Aorta (tissue), 5 donors: ENCODE results near the gene ACHE. TPM values are rescaled to one million over a fixed set of nuclear protein-coding genes. Genes with fewer than 3 reads are reported as not detected.
"Not testable (repeated sequence)": the region's sequence is repeated elsewhere in the genome, so short reads cannot be mapped to it uniquely, and the experiment has no call there.

Source experiments
- ATAC-seq: fragments of 200-7000 bp; cut with Tn5 transposase; one replicate; pipeline ENCODE4 v1.9.1; 2022; ENCODE audit warnings: moderate library complexity; ENCODE audit not compliant: low FRiP score
- DNase-seq, 2 donors: peaks; one replicate each; pipeline ENCODE4 v3.0.0-alpha.2; 2020
- H3K27ac ChIP-seq, 2 donors: one replicate each; pipeline ENCODE4 v1.5.1; 2013; ENCODE audit warnings: low read length in 2 of 2, mild to moderate bottlenecking in 2 of 2, moderate library complexity in 2 of 2, control low read depth in 1 of 2, inconsistent platforms in 1 of 2, low read depth in 1 of 2
- H3K27me3 ChIP-seq, 2 donors: one replicate each; pipeline ENCODE4 v1.6.1; 2013; ENCODE audit warnings: control low read depth in 1 of 2, low read length in 1 of 2, mild to moderate bottlenecking in 1 of 2, moderate library complexity in 1 of 2; ENCODE audit not compliant: insufficient read depth in 2 of 2, control insufficient read depth in 1 of 2
- H3K36me3 ChIP-seq, 2 donors: one replicate each; pipeline ENCODE4 v1.6.1; 2013; ENCODE audit warnings: control low read depth in 1 of 2, low read length in 1 of 2, mild to moderate bottlenecking in 1 of 2; ENCODE audit not compliant: insufficient read depth in 2 of 2, control insufficient read depth in 1 of 2
- H3K4me1 ChIP-seq, 2 donors: one replicate each; pipeline ENCODE4 v1.6.1; 2013; ENCODE audit warnings: low read length in 2 of 2, control low read depth in 1 of 2, mild to moderate bottlenecking in 1 of 2, moderate library complexity in 1 of 2; ENCODE audit not compliant: insufficient read depth in 2 of 2, control insufficient read depth in 1 of 2
- H3K4me3 ChIP-seq, 2 donors: one replicate each; pipeline ENCODE4 v1.5.1; 2013; ENCODE audit warnings: low read length in 2 of 2, control low read depth in 1 of 2, mild to moderate bottlenecking in 1 of 2
- H3K9me3 ChIP-seq: one replicate; pipeline ENCODE4 v1.6.1; 2013; ENCODE audit warnings: mild to moderate bottlenecking, low read length; ENCODE audit not compliant: control insufficient read depth
- WGBS, 2 donors: extraction: QIAGEN DNeasy Blood & Tissue Kit; methylation state at CpG; one replicate each; pipeline ENCODE4 v1.1.7; 2013; 5-methylcytosine and 5-hydroxymethylcytosine counted together
- intact Hi-C, 2 donors: fragments of 100-400 bp; cut with DNase I; formaldehyde crosslinking; loops; one replicate each; pipeline versions ENCODE4 v1.14.2 to v1.15.0; 2022
- polyA plus RNA-seq, 2 donors: library from polyadenylated mRNA; stranded (reverse); fragments of 200-250 nt; gene quantifications; one replicate each; pipeline ENCODE4 v1.2.3, GENCODE V29; 2013
- total RNA-seq, 2 donors: library from RNA; stranded (reverse); fragmentation: NEBNext Ultra II Directional; extraction: Animal tissue kit (Norgen Biotek cat#: 25700); gene quantifications; one replicate each; pipeline ENCODE4 v1.2.1, GENCODE V29; 2021
- donor health status: healthy with polysubstance abuse.
- donor health status: Bipolar disorder and iron deficiency.
- donor health status: DM: no; HTN: no; CAD: no.
- donor health status: DM: no; HTN: no; CAD: no.
- donor health status: DM: yes; HTN: yes; CAD: no.

ACHE gene
- total and polyA plus RNA-seq, 4 donors: 1.0 to 2.6 (median 1.6) TPM

DNA sequence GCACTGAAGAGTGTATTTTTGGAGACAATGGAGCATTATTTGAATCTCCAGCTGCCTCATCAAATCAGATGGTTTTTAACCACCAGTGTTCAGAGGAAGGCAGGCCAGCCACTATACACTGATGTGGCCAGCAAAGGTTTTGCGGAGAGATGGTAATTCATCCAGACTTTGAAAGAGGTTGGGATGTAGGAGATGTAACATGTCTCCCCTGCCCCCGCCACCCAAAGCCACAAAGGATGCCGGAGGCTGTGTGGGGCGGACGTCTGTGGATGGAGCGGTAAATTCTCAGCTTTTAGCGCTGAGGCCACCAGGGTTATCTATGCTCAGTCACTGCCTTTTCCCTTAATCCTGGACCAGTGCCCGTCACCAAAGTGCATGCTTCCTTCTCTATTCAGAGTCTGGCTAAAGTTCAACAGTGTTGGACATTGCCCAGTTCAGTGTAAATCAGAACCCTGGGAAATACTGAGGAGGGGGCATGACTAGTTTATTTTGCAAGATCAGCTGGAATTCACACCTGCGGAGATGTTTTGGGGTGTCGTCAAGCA, 32.2 kb downstream of the ACHE start:
- ATAC-seq (no peak), DNase-seq (no peak)
- Histone ChIP-seq H3K9me3 (no peaks in the 10 kb centered on the region), H3K27me3 (no peaks in the 10 kb centered on the region), H3K4me3 (no peak overlapping the region), H3K36me3 (no peaks in the 10 kb centered on the region), H3K27ac (no peak overlapping the region), H3K4me1 (no peaks in the 10 kb centered on the region)
- 53 to 56% methylated on average over 10 of the region's 10 CpGs for WGBS, 2 donors
- intact Hi-C loops: no loop called here

DNA sequence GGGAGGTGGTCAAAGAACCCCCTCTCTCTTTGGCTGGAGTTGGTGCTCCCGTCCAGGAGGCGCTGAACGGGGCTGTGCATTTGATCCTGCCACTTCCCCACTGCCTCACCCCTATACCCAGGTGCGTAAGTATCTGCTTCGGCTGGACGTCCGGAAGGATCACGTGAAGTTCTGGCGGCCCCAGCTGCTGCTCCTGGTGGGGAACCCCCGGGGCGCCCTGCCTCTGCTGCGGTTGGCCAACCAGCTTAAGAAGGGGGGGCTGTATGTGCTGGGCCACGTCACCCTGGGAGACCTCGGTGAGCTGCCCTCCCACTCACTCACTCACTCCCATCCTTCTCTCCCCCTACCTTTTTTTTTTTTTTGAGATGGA, 34.1 kb downstream of the ACHE start:
- DNase-seq (no peak), ATAC-seq (no peak)
- Histone ChIP-seq H3K9me3 (no peaks in the 10 kb centered on the region), H3K4me1 (no peaks in the 10 kb centered on the region), H3K4me3 (no peak overlapping the region), H3K36me3 (no peaks in the 10 kb centered on the region), H3K27ac (no peak overlapping the region), H3K27me3 (no peaks in the 10 kb centered on the region)
- intact Hi-C loops: no loop called here
- 95% methylated on average over 14 of the region's 14 CpGs for WGBS, 2 donors

DNA sequence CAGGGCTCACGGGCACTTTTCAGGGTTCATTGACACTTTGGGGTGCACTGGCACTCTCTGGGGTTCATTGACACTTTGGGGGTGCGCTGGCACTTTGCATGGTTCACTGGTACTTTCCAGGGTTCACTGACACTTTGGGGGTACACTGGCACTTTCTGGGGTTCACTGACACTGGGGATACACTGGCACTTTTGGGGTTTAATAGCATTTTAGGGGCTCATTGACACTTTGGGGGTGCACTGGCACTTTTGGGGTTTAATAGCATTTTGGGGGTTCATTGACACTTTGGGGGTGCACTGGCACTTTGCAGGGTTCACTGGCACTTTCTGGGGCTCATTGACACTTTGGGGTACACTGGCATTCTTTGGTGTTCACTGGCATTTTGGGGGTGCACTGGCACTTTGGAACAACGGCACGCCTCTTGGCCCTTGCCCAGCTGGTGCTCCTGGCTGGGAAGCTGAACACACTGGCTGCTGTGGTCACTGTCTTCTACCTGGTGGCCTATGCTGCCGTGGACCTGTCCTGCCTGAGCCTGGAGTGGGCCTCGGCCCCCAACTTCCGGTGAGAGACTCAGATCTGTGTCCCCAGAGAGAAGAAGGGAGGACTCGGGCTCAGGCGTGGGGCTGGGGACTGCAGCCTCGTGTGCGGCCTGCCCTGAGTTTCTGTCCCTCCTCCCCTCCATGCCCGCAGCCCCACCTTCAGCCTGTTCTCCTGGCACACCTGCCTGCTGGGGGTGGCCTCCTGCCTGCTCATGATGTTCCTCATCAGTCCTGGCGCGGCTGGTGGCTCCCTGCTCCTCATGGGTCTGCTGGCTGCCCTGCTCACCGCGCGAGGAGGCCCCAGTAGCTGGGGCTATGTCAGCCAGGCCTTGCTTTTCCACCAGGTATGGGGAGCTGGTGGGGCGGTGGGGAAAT, 34.7 kb downstream of the ACHE start:
- ATAC-seq: no peak
- H3K4me3 ChIP-seq: no peak overlapping the region
- no peaks in the 10 kb centered on the region for H3K36me3 ChIP-seq
- no peaks in the 10 kb centered on the region for H3K27me3 ChIP-seq
- H3K4me1 ChIP-seq: no peaks in the 10 kb centered on the region
- 92% methylated on average over 18 of the region's 18 CpGs for WGBS, 2 donors
- no peak overlapping the region for H3K27ac ChIP-seq
- intact Hi-C loops: no loop called here
- no peaks in the 10 kb centered on the region for H3K9me3 ChIP-seq
- no peak for DNase-seq

DNA sequence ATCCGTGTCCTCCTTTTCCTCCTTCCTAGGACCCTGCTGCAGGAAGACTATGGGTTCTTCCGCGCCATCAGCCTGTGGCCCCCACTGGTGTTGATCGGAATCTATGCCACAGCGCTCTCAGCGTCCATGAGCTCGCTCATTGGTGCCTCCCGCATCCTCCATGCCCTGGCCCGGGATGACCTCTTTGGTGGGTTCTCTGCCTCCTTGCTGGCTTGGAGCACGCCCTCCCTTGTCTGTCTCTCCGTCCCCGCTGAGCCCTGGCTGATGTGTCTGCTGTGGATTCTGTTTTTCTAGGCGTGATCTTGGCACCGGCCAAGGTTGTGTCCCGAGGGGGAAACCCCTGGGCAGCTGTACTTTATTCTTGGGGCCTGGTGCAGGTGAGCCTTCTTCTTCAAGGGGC, 35.8 kb downstream of the ACHE start:
- no peak for ATAC-seq
- no peak overlapping the region for H3K4me3 ChIP-seq
- no peaks in the 10 kb centered on the region for H3K4me1 ChIP-seq
- H3K27ac ChIP-seq: no peak overlapping the region
- WGBS, 2 donors: 80 to 82% methylated on average over 15 of the region's 15 CpGs
- DNase-seq: no peak
- no peaks in the 10 kb centered on the region for H3K27me3 ChIP-seq
- no peaks in the 10 kb centered on the region for H3K36me3 ChIP-seq
- intact Hi-C loops: loop anchor here in 1 of 2 donors (10.0 kb wide), 1 partner anchor 385 kb away; the partner anchor contains the start of gene TSC22D4
- no peaks in the 10 kb centered on the region for H3K9me3 ChIP-seq

DNA sequence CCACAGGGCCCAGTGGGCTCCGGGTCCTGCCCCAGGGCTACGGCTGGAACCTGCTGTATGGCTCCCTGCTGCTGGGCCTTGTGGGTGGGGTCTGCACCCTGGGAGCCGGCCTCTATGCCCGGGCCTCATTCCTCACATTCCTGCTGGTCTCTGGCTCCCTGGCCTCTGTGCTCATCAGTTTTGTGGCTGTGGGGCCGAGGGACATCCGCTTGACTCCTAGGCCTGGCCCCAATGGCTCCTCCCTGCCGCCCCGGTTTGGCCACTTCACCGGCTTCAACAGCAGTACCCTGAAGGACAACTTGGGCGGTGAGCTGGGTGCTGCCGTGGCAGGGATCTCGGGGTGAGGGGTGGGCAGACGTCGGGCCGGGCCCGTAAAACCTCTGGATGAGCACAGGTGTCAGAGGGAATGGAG, 38.8 kb downstream of the ACHE start:
- Histone ChIP-seq H3K36me3 (no peaks in the 10 kb centered on the region), H3K27ac (no peak overlapping the region), H3K27me3 (no peaks in the 10 kb centered on the region), H3K4me1 (no peaks in the 10 kb centered on the region), H3K4me3 (no peak overlapping the region), H3K9me3 (no peaks in the 10 kb centered on the region)
- DNase-seq: no peak
- no peak for ATAC-seq
- intact Hi-C loops: loop anchor here in 1 of 2 donors (10.0 kb wide), 1 partner anchor 382 kb away; the partner anchor contains the start of gene TSC22D4
- 88 to 91% methylated on average over 16 of the region's 16 CpGs for WGBS, 2 donors

DNA sequence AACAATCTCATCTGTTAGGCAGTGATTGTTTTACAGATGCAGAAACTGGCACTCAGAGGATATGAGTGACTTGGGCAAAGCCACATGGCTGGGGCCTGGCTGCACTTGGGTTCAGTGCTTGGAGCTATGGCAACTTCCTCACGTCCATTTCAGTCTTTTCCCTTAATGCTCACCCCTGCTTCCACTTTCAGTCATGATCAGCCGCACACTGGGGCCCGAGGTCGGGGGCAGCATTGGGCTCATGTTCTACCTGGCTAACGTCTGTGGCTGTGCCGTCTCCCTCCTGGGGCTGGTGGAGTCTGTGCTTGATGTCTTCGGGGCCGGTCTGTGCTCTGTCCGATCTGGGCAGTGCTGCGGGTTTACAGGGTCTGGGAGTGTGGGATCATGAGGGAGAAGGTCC, 40.2 kb downstream of the ACHE start:
- WGBS, 2 donors: 87% methylated on average over 10 of the region's 10 CpGs
- Histone ChIP-seq H3K27me3 (no peaks in the 10 kb centered on the region), H3K9me3 (no peaks in the 10 kb centered on the region), H3K27ac (no peak overlapping the region), H3K36me3 (no peaks in the 10 kb centered on the region), H3K4me3 (no peak overlapping the region), H3K4me1 (no peaks in the 10 kb centered on the region)
- no peak for DNase-seq
- no peak for ATAC-seq
- intact Hi-C loops: loop anchor here in 1 of 2 donors (10.0 kb wide), 1 partner anchor 381 kb away; the partner anchor contains the start of gene TSC22D4

DNA sequence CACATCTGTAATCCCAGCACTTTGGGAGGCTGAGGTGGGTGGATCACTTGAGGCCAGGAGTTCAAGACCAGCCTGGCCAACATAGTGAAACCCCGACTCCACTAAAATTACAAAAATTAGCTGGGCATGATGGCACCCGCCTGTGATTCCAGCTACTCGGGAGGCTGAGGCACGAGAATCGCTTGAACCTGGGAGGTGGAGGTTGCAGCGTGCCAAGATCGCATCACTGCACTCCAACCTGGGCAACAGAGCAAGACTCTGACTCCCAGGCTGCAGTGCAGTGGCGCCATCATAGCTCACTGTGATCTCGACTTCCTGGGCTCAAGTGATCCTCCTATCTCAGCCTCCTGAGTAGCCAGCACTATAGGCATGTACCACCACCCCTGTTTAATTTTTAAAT, 40.8 kb downstream of the ACHE start:
- H3K4me3 ChIP-seq, H3K4me1 ChIP-seq, ATAC-seq, H3K36me3 ChIP-seq, H3K9me3 ChIP-seq, H3K27me3 ChIP-seq, H3K27ac ChIP-seq, DNase-seq: not testable (repeated sequence)
- 94 to 96% methylated on average over 9 of the region's 9 CpGs for WGBS, 2 donors
- intact Hi-C loops: loop anchor here in 1 of 2 donors (10.0 kb wide), 1 partner anchor 380 kb away; the partner anchor contains the start of gene TSC22D4

DNA sequence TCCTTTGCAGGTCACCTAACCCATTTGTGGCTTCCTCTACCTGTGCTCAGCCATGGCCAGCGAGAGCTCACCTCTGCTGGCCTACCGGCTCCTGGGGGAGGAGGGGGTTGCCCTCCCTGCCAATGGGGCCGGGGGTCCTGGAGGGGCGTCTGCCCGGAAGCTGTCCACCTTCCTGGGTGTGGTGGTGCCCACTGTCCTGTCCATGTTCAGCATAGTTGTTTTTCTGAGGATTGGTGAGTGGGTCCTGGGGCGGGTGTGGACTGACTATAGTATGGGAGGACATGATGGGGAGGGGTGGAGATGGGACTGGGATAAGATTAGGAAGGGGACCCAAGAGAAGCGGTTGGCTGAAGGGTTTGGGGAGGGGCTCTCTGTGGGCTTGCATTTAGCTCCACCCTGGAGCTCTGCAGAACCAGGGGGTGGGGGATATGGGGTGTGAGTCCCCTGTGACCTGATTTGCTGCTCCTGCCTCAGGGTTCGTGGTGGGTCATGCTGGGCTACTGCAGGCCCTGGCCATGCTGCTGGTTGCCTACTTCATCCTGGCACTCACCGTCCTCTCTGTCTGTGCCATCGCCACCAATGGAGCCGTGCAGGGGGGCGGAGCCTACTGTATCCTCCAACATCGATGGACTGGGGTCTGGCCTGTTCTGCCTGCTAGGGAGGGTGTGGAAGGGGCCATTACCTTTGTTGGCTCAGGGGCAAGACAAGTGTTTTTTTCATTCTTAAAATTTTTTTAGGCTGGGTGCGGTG, 41.4 kb downstream of the ACHE start:
- H3K36me3 ChIP-seq: no peaks in the 10 kb centered on the region
- intact Hi-C loops: loop anchor here in 1 of 2 donors (10.0 kb wide), 1 partner anchor 380 kb away; the partner anchor contains the start of gene TSC22D4
- H3K9me3 ChIP-seq: no peaks in the 10 kb centered on the region
- ATAC-seq (no peak), DNase-seq (no peak)
- 90 to 91% methylated on average over 14 of the region's 14 CpGs for WGBS, 2 donors
- no peaks in the 10 kb centered on the region for H3K27me3 ChIP-seq
- no peaks in the 10 kb centered on the region for H3K4me1 ChIP-seq
- no peak overlapping the region for H3K4me3 ChIP-seq
- H3K27ac ChIP-seq: no peak overlapping the region
